HL-60 (cell line): ENCODE measurements around the gene ZNF419.
"Not testable (repeated sequence)": the region's sequence is repeated elsewhere in the genome, so short reads cannot be mapped to it uniquely, and the experiment has no call there.

Experiments used
- SPI1 ChIP-seq: IDR thresholded peaks from 2 replicates; pipeline ENCODE4 v1.6.1; 2012; ENCODE audit warnings: low read depth, mild to moderate bottlenecking, borderline replicate concordance
- TF ChIP-seq, protein P1 (sequence below): IDR thresholded peaks from one replicate; pipeline ENCODE4 v1.5.1; 2011; ENCODE audit warnings: low read length, control low read depth, inconsistent platforms; ENCODE audit not compliant: insufficient read depth
- TF ChIP-seq, protein P2 (sequence below): IDR thresholded peaks from 2 replicates; pipeline ENCODE4 v1.6.1; 2012; ENCODE audit warnings: low read depth; ENCODE audit not compliant: insufficient replicate concordance

DNA sequence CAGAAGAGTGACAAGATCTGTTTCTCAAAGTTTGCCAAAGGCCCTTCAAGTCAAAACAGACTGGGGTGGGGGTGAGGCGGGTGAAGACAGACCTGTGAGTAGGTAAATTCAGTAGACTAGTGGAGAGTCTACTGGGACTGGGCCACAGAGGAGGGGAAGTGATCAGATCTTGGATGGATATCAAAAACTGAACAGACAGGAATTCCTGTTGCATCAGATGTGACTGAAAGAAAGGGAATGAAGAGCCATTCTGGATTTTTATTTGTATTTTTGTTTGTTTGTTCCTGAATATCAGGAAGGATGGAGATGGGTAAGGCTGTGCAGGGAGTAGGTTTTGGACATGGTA is 722 bp downstream of the ZNF419 start:
- TF ChIP-seq, protein P1, sequence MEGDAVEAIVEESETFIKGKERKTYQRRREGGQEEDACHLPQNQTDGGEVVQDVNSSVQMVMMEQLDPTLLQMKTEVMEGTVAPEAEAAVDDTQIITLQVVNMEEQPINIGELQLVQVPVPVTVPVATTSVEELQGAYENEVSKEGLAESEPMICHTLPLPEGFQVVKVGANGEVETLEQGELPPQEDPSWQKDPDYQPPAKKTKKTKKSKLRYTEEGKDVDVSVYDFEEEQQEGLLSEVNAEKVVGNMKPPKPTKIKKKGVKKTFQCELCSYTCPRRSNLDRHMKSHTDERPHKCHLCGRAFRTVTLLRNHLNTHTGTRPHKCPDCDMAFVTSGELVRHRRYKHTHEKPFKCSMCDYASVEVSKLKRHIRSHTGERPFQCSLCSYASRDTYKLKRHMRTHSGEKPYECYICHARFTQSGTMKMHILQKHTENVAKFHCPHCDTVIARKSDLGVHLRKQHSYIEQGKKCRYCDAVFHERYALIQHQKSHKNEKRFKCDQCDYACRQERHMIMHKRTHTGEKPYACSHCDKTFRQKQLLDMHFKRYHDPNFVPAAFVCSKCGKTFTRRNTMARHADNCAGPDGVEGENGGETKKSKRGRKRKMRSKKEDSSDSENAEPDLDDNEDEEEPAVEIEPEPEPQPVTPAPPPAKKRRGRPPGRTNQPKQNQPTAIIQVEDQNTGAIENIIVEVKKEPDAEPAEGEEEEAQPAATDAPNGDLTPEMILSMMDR: not testable (repeated sequence)
- TF ChIP-seq, protein P2, sequence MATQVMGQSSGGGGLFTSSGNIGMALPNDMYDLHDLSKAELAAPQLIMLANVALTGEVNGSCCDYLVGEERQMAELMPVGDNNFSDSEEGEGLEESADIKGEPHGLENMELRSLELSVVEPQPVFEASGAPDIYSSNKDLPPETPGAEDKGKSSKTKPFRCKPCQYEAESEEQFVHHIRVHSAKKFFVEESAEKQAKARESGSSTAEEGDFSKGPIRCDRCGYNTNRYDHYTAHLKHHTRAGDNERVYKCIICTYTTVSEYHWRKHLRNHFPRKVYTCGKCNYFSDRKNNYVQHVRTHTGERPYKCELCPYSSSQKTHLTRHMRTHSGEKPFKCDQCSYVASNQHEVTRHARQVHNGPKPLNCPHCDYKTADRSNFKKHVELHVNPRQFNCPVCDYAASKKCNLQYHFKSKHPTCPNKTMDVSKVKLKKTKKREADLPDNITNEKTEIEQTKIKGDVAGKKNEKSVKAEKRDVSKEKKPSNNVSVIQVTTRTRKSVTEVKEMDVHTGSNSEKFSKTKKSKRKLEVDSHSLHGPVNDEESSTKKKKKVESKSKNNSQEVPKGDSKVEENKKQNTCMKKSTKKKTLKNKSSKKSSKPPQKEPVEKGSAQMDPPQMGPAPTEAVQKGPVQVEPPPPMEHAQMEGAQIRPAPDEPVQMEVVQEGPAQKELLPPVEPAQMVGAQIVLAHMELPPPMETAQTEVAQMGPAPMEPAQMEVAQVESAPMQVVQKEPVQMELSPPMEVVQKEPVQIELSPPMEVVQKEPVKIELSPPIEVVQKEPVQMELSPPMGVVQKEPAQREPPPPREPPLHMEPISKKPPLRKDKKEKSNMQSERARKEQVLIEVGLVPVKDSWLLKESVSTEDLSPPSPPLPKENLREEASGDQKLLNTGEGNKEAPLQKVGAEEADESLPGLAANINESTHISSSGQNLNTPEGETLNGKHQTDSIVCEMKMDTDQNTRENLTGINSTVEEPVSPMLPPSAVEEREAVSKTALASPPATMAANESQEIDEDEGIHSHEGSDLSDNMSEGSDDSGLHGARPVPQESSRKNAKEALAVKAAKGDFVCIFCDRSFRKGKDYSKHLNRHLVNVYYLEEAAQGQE: not testable (repeated sequence)
- not testable (repeated sequence) for TF ChIP-seq SPI1
